Measurements from ENCODE around the gene OBI1.

Gene OBI1

DNA sequence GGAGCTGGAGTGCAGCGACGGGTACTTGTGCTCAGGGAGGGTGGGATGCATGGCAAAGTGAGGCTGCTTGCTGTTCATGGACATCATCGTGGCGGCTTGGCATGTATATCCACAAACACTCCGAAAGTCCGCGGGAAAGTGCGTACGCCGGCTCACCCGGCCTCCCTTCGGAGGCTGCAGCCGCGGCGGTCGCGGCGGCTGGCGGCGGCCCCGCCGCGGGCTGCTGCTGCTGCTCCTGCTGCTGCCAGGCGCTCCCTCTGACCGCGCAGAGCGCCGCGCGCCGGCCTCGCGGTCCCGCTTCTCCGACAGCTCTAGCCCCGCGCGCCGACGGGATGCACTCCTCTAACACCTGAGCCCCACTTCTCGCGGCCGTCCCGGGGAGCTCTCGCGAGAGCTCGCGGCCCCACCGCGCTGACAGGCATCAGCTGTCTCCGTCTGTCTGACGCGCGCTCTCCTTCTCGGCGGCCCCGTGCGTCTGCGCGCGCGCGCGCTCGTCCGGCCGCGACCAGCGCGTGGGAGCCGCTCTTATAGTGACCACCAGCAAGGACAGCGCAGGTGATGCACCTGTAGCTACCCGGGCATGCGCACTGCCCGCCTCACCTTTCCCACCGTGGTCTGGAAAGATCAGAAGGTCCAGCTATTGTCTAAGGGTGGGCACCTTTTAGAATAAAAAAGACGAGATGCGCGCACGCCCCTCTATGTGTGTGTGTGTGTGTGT is 55.6 kb downstream of the OBI1 start, which contains the start of gene POU4F1:
TSS of gene POU4F1 (minus strand) at position 313 of the 718 bp plus-strand sequence. CDS start at position 87, 226 bp downstream.
- DNase-seq (ENCODE audit: low spot score), result peak; percentile 35

DNA sequence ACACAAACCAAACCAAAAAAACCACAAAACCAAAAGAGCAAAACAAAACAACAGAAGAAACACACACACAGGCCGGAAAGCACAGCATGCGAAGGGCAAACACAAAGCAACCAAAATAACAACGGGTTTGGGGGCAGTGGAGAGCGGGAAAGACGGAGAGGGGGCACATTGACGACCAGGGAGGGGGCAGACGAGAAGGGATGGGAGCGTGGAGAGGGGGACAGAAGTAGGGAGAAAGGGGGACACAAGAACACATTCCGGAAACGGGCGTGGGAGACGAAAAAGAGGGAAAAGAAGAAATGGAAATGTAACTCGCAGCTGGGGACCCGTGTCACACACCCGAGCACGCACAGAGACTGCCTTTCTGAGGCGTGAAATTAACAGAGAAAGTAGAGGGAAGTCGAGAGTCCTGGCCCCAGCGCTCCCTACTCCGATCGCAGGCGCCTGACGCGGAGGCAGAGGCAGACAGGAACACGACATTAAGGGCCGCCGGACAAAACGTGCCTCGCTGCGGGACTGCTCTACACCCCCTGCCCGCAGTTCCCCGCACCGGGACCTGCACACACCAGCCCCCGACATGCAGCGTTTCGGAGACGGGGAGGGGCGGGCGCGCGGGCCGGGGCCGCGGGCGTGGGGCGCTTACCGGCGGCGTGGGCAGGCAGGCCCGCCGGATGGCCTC is 56.3 kb downstream of the OBI1 start:
- DNase-seq (ENCODE audit: low spot score), result no peak

DNA sequence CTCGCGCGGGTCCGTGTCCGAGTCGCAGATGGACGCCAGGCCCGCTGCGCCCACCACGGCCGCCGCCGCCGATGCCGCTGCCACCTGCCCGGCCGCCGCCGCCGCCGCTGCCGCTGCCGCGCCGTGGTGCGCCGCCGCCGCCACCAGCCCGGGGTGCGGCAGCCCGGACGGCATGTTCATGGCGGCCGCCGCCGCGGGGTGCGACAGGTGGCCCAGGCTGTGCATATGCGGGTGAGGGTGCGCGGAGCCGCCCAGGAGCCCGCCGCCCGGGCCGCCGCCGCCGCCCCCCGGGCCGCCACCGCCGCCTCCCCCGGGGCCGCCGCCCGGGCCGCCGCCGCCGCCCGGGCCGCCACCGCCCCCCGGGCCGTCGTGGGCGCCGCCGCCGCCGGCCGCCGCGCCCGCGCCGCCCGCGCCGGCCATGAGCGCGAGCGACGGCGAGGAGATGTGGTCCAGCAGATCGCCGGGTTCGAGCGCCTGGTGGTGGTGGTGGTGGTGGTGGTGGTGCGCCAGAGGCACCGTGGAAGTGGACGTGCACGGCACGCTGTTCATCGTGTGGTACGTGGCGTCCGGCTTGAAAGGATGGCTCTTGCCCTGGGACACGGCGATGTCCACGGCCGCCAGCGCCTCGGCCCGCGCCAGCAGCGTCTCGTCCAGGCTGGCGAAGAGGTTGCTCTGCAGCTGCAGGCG is 56.9 kb downstream of the OBI1 start:
- DNase-seq (ENCODE audit: low spot score), result no peak

DNA sequence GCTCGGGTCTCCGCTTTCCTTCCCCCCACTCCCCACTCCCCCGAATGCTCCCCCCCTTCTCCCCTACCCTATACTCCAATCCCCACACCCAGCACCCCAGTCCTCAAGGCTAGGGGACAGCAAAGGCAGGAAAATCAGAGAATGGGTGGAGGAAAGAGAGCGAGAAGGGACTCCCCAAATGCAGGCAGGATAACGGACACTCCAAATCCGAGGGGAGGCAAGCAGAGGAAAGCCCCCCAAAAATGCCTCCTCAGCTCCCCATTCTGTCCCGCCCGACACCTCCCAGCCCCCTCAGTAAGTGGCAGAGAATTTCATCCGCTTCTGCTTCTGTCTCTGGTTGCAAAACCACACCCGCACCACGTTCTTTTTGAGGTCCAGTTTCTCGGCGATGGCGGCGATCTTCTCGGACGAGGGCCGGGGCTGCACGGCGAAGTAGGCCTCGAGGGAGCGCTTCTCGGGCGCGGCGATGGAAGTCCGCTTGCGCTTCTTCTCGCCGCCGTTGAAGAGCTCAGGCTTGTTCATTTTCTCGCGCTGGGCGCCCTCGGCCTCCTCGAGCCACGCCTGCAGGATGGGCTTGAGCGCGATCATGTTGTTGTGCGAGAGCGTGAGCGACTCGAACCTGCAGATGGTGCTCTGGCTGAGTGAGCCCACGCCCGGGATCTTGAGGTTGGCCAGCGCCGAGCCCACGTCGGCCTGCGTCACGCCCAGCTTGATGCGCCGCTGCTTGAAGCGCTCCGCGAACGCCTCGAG is 57.7 kb downstream of the OBI1 start:
- DNase-seq (ENCODE audit: low spot score), result no peak

DNA sequence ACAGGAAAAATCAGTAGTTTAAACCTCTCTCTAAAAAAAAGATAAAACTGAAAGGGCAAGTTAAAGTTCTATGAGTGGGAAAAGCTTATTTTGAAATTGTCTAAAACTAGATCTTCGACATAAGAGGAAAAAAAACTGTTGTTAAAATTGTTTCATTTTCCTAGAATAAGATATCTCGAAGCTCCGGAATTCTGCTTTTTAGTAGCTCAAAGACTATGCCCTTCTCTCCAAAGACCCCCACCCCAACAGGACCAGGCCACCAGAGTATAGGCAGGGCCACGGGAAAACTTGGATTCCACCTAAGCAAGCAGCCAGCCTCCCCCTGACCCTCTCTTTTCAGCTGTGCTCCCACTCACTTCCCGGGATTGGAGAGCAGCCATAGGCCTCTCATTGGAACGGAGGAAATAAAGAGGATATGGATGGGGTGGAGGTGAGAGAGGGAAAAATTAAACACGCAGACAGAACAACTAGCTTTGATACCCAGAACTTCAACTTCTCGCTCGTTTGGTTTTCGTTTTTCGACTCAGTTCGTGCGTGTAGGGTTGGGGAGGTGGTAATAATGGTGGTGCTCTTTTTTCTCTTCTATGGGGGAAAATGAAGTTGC is 58.6 kb downstream of the OBI1 start:
- DNase-seq (ENCODE audit: low spot score), result no peak

DNA sequence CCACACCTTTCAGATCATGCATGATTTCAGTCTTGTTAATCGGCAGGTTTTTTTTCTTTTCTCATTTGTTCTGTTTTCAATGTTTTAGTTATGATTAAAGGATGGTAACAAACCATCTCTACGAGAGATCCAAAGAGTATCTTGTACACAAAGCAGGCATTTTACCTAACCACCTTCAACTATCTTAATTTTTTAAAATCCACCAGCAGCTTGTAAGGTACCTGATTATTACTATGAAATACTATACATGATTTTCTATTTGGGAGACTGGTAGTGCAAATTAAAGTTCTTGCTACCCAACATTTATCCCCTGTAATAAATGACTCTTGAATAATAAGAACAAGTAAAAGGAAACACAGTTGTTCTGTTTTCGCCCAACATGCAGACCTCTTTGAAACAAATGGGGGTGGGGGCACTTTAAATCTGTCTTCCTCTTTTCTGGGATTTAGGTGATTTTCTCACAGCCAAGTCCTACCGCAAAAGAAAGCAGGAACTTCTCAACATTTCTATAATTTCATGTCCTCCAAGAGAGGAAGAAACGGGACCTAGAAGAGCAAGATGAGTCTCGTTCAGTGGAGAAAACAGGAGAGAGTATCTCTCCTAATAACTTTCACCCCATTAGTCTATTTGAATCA is 59.2 kb downstream of the OBI1 start:
- DNase-seq (ENCODE audit: low spot score), result no peak

DNA sequence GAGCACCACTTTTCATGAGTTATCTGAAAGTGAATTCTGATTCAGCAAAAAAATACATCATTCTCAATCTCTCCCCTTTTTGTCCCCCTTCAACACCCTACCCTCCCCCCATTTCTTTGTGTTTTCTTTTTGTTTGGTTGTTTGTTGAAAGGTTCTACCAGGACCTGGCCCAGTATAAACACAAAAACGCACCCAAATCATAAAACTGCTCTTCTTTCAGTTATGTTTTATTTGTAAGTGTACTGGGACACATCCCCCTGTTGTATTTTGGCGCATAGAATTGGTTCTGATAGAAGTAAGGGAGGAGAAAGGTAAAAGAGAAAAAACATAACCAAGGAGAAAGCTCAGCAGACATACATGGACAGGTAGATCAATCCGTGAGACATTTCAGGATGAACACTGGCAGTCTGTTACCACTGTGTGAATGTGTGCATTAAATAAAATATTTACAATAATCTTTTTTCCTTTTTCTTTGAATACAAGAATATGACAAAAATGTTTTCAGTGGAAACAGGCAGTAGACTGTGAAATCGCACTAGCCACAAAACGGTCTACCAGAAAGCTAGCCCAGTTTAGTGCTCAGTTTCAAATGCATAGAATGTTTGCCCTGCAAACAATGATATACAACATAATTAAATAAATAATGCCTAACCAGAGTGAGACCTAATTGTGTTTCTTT is 59.9 kb downstream of the OBI1 start:
- DNase-seq (ENCODE audit: low spot score), result no peak

DNA sequence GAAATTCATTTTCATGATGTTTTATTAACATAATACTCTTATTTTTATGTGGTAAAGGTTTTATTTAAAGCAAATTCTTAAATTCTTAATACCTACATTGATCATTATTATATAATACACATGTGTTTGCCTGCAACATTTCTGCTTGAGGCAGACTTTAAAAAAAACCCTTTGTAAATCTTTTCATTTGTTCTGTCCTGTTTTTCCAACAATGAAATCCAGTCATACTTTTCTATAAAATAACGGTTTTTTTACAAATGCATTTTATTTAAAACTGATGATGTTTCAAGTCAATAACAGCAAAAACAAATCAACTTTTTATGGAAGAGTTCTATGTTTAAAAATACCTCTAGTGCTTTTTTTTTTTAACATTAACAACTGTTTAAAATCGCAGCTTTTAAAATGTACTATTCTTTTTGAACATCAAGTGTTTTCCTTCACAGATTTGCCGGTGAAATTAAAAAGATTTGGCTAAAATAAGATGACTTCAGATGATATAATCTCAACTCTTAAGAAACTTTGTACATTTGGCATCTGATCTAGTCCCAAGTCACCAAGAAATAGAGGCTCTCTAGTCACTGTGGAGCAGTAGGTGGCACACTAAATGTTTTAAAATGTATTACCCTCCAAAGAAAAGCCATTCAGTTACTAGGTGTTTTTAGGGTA is 60.7 kb downstream of the OBI1 start:
- no peak for DNase-seq (ENCODE audit: low spot score)

DNA sequence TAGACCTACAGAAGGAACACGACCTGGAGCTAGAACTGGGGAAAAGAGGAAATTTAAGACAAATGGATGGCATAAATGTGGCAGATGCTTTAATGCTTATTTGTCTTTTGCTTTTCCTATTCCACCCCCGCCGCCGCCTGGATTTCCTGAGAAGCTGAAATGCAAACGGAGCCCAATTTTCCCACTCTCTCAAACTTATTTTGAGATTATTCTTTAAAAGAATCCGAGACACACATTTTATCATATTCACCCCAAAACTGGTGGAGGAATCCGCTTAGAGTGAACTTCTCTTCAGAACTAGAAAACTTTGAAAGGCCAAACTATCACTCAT is 61.4 kb downstream of the OBI1 start:
- DNase-seq (ENCODE audit: low spot score), result no peak

DNA sequence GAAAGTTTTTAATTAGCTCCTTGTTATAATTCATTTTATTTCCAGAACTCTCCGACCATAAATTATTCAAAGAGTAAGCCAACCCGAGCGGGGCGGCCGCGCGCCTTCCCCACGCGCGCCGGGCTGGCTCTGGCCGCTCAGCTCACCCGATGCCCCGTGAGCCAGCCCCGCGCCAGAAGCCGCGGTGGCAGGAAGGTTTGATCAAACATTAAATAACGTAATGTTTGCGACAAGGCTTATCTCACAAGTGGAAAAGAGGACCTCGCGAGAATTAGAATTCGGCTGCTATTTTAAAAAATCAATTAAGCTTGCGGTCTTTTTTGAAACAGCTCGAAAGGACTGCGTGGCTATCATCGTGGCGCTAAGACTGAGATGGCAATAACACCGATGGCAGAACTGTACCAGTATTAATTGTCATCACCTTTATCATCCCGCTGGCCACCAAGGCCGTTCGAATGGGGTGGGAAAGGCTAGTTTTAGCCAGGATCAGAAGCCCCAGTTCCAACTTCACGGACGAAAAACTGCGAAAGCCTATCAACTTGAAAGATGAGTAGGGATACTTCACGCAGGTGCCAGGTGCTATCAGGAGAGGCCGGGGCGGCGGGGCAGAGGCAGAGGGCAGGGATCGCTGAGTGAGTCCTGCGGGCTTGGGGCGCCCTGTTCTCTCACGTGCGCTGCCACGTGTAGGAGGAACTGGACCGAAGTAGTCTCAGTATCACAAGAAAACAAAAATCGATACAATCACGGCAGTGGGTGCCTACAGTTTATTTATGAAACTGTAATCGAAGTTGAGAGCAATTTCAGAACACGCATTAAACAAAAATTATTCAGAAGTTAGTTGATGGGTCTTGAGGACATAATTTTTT is 62.0 kb downstream of the OBI1 start:
- no peak for DNase-seq (ENCODE audit: low spot score)

DNA sequence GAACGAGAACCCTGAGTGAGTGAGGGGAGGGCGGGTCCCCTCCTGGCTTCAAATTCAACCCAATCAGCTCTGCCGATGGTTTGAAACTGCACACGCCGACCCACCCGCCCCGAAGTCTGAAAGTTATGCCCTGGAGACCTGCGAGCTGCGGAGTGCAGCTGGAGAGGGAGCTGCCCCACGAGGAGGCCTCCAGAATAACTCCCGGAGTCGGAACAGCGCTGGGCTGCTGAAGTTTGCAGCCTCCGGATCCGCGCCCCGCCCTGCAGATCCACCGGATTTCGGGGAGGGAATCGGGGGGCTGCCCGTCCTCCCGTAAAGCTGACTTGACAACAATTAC is 62.6 kb downstream of the OBI1 start:
- no peak for DNase-seq (ENCODE audit: low spot score)

DNA sequence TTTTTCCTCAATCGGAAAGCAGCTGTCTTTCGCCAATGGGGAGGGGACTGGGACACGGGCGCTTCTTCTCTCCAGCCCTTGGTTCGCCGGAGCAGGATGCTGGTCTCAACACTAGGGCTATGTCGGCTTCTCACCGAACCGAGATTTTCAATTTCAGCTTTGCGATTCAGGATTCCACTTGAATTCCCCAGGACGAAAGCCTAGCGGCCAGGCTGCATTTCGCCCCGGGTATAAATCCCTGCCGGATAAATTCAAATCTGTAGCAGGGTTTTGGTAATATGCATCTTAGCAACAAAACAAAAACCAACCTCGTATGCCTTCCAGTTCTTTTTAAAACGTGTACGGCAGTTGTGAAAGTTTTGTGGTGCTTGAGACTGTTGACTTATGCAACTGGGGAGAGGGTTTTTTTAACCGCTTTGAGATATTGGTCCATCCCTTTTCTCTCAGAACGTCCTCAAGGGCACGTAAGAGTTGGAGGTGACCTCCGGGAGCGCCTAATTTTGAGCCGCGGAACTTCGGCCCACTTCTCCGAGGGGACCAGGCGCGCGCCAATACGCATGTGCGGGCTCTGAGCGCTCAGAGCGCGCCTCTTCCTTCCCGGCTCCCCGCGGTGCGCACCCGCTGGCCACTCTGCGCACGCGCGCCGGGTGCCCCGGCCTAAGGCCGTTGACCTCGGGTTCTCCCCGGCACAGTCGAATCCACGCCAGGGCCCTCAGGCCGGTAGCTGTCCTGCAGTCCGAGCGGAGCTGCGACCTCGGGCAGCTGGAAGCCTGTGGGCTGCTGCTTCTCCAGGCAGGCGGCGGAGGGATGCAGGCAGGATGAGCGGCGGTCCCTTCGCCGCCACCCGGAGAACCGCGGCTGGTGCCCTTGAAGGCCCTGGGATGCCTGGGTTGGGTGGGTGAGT is 63.2 kb downstream of the OBI1 start:
- DNase-seq (ENCODE audit: low spot score), result no peak

DNA sequence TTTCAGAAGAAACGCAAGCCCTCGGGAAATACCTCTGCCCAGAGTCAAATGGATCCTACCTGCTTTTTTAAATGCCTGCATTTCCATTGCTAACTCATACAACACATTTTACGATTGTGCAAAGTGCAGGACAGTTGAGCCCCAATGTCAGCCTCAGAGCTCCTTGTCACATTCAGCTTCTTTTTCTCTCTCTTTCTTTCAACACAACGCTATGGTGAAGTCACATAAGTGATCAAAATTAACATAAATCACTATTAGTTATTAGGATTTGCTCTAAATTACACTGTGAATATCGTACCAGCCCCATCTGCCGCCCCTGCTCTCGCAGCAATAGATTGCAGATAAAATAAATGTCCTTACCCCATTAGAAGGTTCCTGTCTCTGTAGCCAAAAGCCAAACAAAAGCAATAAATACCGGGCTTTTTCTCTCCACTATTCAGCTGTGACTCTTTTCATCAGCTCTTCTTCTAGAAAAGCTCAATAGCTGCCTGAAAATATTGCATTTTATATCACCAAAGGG is 64.4 kb downstream of the OBI1 start:
- no peak for DNase-seq (ENCODE audit: low spot score)

DNA sequence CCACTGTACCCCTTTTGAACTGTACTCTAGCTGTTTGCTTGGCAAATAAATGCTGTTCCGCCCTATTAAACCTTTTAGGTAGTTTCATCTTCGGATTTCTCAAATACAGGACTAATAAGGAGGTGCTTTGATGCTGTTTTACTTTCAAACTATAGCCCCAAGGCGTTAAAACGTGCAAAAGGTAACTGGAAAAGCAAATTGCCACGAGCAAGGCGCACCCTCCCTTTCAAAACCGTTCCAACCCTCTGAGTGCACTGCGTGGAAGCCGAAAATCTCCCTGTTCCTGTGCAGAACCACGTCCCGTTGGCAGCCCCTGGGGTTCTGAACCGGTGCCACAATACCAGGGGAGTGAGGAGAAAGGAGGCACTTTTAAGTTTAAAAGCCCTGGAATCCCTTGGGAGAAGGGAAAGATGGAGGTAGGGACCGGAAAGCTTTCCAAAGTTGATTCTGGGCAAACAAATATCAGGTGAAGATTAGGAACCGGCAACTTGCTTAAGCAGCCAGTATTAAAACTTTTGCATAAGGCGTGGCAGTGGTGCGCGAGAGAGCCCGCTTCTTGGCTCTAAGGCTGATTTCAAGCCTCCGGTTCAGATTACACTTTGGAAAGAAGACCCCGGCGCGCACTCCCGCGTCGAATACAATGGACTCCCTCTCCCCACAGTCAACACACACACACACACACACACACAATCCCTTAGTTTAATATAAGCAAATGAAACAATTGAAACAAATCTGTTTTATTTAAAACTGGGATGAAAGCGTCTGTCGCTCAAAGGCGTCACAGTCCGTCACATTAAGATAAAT is 65.1 kb downstream of the OBI1 start:
- DNase-seq (ENCODE audit: low spot score), result no peak

DNA sequence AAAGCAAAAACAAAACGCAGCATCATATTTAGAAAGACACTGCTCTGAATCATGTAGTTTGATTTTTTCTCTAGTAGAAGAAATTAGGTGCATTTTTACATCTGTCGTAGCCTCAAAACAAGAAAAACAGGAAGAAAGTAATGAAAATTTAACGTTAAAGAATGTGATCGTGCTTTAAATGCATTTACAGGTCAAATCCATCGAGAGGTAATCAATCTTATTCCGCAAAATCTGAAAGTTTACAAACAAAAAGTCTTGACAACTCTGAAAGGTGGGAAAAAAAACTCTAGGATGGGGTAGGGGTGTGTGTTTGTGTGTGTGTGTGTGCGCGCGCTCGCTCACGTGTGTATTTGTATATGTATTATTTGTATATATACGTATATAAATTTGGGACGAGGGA is 65.8 kb downstream of the OBI1 start:
- no peak for DNase-seq (ENCODE audit: low spot score)

DNA sequence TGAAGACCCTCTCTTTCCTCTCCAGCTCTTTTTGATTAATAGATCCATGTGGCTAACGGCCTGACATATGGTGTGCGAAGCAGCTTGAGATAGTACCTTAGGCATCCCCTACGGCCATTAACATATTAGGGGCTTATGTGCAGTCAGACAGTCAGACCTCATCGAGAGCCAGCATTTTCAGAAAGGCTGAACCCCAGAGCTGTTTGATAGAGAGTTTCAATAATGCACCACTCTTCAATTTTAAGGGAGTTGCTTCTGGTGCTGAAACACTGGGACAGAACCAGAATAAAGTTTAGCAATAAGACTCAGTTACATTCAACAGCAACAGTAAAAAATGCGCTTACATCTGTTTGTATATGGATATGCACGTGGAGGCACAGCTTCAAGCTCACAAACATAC is 66.4 kb downstream of the OBI1 start:
- no peak for DNase-seq (ENCODE audit: low spot score)

DNA sequence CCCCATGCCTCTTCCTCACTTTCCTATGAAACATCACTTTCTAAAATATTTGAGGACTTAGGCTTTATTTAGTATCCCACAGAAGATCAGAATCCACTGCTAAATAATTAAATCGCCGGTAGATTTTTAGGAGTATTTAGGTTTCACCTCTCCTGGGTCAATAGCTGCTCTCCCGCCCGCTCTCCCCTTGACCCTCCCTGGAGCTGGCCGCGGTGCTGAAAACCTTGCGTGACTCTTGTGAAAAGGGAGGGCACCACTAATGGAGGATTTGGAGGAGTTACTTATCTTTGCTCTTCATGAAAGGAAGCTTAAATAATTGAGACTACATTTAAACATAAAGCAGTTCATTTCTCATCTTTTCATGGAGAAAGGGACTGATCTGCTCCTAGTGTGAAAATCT is 69.7 kb downstream of the OBI1 start:
- no peak for DNase-seq (ENCODE audit: low spot score)

DNA sequence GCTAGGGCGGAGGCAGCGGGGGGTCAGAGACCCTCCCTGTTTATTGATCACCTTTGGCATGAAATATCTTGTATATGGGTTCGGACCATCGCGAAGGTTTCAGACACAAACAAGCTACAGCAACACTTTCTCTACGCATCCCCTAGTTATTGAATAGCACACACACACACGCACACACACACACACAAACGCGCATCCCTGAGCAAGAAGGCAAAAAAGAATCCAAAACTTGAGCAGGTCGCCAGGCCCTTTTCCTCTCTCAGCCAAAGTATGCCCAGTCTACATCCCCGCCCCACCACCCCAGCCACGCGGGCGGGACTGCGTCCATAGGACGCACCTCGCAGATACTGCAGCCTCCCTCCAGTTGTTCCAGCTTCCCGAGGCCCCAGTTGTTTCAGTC is 71.6 kb downstream of the OBI1 start:
- DNase-seq (ENCODE audit: low spot score), result no peak

Measured in CD4-positive, alpha-beta T cell treated with Interleukin-6 at 100 ng/mL for 8 hours (primary cell).